Spleen (tissue), 7 donors: Measurements from ENCODE around the gene CSNK1G2.

Source experiments
- CTCF ChIP-seq, 11 experiments: fragments of 200-600 bp in 7 of 11; fragments of 450-650 bp in 4 of 11; sonication (generic) in 4 of 11; IDR thresholded peaks in 8 of 11; conservative IDR thresholded peaks in 3 of 11; 1 replicate in 7 of 11; 2 replicates in 4 of 11; pipeline versions ENCODE4 v1.4.0 to v1.8.0; 2016 to 2021; ENCODE audit warnings: antibody characterized with exemption in 11 of 11, inconsistent platforms in 4 of 11, mild to moderate bottlenecking in 1 of 11
- POLR2A ChIP-seq, 3 donors: fragments of 450-650 bp; IDR thresholded peaks; one replicate each; pipeline ENCODE4 v1.5.1; 2017; ENCODE audit warnings: antibody characterized with exemption in 3 of 3, mild to moderate bottlenecking in 1 of 3
- POLR2AphosphoS5 ChIP-seq, 3 donors: sonication (generic); formaldehyde crosslinking; IDR thresholded peaks; one replicate each; pipeline ENCODE4 v1.5.1; 2017; ENCODE audit warnings: antibody characterized with exemption in 3 of 3
- donor health status: DM: no; HTN: no; CAD: no; lungs with moderate emphysema.
- donor health status: DM: no; HTN: no; CAD: no.
- donor health status: DM: no; HTN: no; CAD: no.

GRCh38 chr19:2010135-2010668, 69.2 kb downstream of the CSNK1G2 start:
- TF ChIP-seq CTCF (IDR thresholded peaks at IDR 0.05 in 8 of 11, conservative IDR thresholded peaks at IDR 0.05 in 3 of 11): no peak
- TF ChIP-seq POLR2A (IDR thresholded peaks at IDR 0.05): no peak
- TF ChIP-seq POLR2AphosphoS5 (IDR thresholded peaks at IDR 0.05): peak in 1 of 3 donors; percentile 38
